OCI-LY3 (cell line): ENCODE results near the gene ADGRB3.

ENCODE experiments used
- CTCF ChIP-seq: fragments of 200-600, 300-600 bp; sonication (generic); IDR thresholded peaks from 2 replicates; pipeline ENCODE4 v1.5.1; 2014; ENCODE audit warnings: antibody characterized with exemption, low read length, low read depth
- EZH2phosphoT487 ChIP-seq: fragments of 200-600 bp; shearing (Covaris generic); IDR thresholded peaks from 2 replicates; pipeline ENCODE4 v1.6.1; 2018; ENCODE audit warnings: antibody characterized with exemption, mixed run types, low read depth

GRCh38 chr6:68993911-68994310 is 358.8 kb downstream of the ADGRB3 start:
- TF ChIP-seq CTCF (no peak), EZH2phosphoT487 (no peak)
